Measurements from ENCODE around the gene ERMAP.

Gene ERMAP

DNA sequence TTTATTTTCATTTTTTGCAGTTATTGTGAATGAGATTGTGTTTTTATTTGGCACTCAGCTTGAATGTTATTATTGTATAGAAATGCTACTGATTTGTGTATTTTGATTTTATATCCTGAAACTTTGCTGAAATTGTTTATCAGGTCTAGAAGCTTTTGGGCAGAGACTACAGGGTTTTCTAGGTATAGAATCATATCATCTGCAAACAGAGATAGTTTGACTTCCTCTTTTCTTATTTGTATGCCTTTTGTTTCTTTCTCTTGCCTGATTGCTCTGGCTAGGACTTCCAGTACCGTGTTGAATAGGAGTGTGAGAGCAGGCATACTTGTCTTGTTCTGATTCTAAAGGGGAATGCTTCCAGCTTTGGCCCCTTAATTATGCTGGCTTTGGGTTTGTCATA lies 56.7 kb downstream of the ERMAP start:
- Mint-ChIP-seq H3K4me3 (no peak overlapping the region), H3K27me3 (peaks cover 14% of the 10 kb centered on the region), H3K4me1 (no peaks in the 10 kb centered on the region), H3K36me3 (ENCODE audit: insufficient read depth) (no peaks in the 10 kb centered on the region), H3K27ac (ENCODE audit: low read depth) (no peak overlapping the region), H3K9me3 (peaks cover 6% of the 10 kb centered on the region)
- DNase-seq (ENCODE audit: low spot score in 2 of 2) (no peak), ATAC-seq (replicated peaks; ENCODE audit: extremely low read depth, poor library complexity, severe bottlenecking) (no peak)

DNA sequence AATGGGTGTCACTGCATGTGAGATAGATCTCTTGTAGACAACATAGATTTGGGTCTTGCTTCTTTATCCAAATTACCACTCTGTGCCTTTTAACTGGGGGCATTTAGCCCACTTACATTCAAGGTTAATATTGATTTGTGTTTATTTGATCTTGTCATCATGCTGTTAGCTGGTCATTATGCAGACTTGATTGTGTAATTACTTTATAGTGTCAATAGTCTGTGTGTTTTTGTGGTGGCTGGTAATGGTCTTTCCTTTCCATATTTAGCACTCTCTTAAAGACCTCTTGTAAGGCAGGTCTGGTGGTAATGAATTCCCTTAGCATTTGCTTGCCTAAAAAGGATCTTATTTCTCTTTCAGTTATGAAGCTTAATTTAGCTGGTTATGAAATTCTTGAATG lies 59.1 kb downstream of the ERMAP start:
- H3K27me3 Mint-ChIP-seq, result peaks cover 14% of the 10 kb centered on the region
- no peaks in the 10 kb centered on the region for H3K36me3 Mint-ChIP-seq (ENCODE audit: insufficient read depth)
- no peaks in the 10 kb centered on the region for H3K4me1 Mint-ChIP-seq
- no peak overlapping the region for H3K27ac Mint-ChIP-seq (ENCODE audit: low read depth)
- H3K4me3 Mint-ChIP-seq, result no peak overlapping the region
- H3K9me3 Mint-ChIP-seq, result peaks cover 6% of the 10 kb centered on the region
- DNase-seq (ENCODE audit: low spot score in 2 of 2) (no peak), ATAC-seq (replicated peaks; ENCODE audit: extremely low read depth, poor library complexity, severe bottlenecking) (no peak)

DNA sequence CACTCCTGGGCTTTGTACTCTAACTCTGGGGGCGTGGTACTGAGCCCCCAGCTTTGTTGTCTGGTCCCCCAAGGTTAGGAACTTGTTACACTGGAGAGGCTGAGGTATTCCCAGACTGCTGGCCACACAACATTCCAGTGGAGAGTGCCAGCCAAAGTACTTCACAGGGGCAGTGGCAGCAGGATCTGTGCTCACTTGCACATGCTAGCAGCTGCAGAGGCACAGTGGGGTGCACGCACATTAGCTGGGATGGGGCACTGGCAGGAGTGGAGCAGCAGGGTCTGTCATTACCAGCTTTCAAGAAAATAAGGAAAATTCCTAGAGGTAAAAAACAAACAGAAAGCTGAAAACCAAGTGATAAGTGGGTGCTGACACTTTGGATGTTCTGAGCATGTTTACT lies 60.5 kb downstream of the ERMAP start:
- no peaks in the 10 kb centered on the region for H3K36me3 Mint-ChIP-seq (ENCODE audit: insufficient read depth)

DNA sequence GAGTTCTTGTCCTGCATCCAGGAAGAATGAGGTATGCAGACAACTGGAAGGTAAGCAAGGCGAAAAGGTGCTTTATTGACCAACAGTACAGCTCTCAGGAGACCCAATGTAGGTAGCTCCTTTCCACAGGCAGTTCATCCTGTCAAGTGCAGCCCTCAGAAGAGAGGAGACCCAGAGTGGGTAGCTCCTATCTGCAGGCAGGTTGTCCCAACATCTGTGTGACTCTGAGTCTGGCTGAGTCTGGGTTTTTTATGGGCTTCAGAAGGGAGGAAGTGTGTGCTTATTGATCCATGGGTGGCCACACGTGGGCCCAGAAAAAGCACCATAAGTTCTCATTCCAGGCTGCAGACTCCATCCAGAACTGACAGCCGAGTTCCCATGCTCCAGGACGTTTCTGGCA lies 63.5 kb downstream of the ERMAP start:
- Mint-ChIP-seq H3K4me3 (no peak overlapping the region), H3K9me3 (no peaks in the 10 kb centered on the region), H3K4me1 (no peaks in the 10 kb centered on the region), H3K27me3 (peaks cover 27% of the 10 kb centered on the region), H3K27ac (ENCODE audit: low read depth) (no peak overlapping the region), H3K36me3 (ENCODE audit: insufficient read depth) (no peaks in the 10 kb centered on the region)
- DNase-seq (ENCODE audit: low spot score in 2 of 2) (no peak), ATAC-seq (replicated peaks; ENCODE audit: extremely low read depth, poor library complexity, severe bottlenecking) (no peak)

More for the DNA sequence above, 60.5 kb downstream of the ERMAP start:
- Mint-ChIP-seq H3K4me3 (no peak overlapping the region), H3K27me3 (peaks cover 14% of the 10 kb centered on the region), H3K9me3 (peaks cover 6% of the 10 kb centered on the region), H3K27ac (ENCODE audit: low read depth) (no peak overlapping the region), H3K4me1 (no peaks in the 10 kb centered on the region)
- ATAC-seq (replicated peaks; ENCODE audit: extremely low read depth, poor library complexity, severe bottlenecking), result no peak
- DNase-seq (ENCODE audit: low spot score in 2 of 2), result no peak

DNA sequence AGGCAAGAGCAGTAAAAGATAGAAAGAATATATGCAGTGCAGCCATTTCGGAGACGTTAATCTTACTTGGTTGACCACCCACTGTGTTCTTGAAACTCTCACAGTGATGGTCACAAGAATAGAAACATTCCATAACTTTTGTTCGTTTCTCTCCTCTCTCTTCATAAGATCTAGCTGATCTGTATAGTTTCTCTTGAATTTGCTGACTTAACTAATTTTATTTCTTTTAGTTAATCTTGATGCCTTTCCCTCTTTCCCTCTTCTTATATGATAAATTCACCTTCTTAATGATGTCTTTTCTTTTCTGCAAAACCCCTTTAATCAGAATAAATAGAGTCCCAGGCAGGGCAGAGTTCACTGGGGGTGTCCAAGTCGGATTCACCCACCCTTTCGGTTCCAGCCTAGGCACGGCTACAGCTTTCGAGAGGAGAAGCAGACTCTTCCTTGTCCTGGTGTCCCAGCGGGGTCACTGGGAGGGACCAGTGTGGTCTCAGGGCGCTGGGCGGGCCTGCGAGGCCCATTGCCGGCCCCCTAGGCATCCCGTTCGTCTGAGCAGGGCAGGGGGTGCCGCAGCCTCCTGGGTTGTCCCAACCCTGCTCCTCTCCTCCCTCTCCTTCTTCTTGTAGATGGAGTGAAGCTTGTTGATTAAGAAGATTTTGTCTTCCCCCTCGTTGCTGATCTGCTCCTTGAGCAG lies 69.3 kb downstream of the ERMAP start:
- Mint-ChIP-seq H3K9me3 (no peaks in the 10 kb centered on the region), H3K27me3 (peaks cover 43% of the 10 kb centered on the region), H3K4me3 (no peak overlapping the region), H3K27ac (ENCODE audit: low read depth) (no peak overlapping the region), H3K4me1 (no peaks in the 10 kb centered on the region), H3K36me3 (ENCODE audit: insufficient read depth) (no peaks in the 10 kb centered on the region)
- DNase-seq (ENCODE audit: low spot score in 2 of 2), result no peak
- ATAC-seq (replicated peaks; ENCODE audit: extremely low read depth, poor library complexity, severe bottlenecking), result no peak

DNA sequence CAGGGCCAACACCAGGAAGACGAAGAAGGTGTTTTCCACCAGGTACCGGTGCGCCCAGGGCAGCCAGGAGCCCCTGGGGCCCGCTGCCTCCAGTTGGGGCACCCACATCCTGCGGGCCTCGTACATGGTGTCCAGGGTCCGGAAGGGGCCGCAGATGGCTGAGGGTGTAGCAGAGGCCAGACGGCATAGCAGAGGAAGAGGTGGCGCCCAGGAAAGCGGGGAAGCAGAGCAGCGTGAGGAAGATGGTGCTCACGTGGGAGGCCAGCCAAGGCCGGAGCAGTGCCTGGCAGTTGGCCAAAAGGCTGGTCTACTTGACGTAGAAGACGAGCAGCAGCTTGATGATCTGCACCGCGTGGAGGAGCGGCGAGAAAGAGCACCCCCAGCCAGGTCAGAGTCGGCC lies 69.9 kb downstream of the ERMAP start:
- H3K4me1 Mint-ChIP-seq, result no peaks in the 10 kb centered on the region
- H3K27ac Mint-ChIP-seq (ENCODE audit: low read depth), result no peak overlapping the region
- H3K27me3 Mint-ChIP-seq, result peaks cover 43% of the 10 kb centered on the region
- no peaks in the 10 kb centered on the region for H3K36me3 Mint-ChIP-seq (ENCODE audit: insufficient read depth)
- no peak overlapping the region for H3K4me3 Mint-ChIP-seq
- no peaks in the 10 kb centered on the region for H3K9me3 Mint-ChIP-seq
- DNase-seq (ENCODE audit: low spot score in 2 of 2) (no peak), ATAC-seq (replicated peaks; ENCODE audit: extremely low read depth, poor library complexity, severe bottlenecking) (no peak)

DNA sequence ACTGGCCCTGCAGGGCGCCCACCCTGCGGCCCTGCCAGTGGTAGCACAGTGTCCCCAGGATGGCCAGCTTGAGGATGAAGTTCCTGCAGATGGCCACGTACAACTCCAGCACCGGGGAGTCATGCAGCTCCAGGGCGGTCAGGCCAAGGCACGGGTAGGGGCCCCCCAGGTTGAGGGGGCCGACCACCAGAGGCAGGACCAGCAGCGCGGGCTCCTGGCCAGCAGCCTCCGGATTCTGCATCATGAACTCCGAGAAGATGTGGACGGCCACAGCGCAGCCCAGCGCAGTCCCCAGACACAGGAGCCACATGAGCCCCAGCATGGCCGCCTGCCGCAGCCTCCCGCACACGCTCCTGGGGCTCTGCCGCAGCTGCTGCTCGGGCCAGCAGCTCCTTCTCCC lies 70.4 kb downstream of the ERMAP start:
- ATAC-seq (replicated peaks; ENCODE audit: extremely low read depth, poor library complexity, severe bottlenecking) (no peak), DNase-seq (ENCODE audit: low spot score in 2 of 2) (no peak)
- H3K27me3 Mint-ChIP-seq, result peaks cover 43% of the 10 kb centered on the region
- no peak overlapping the region for H3K27ac Mint-ChIP-seq (ENCODE audit: low read depth)
- no peaks in the 10 kb centered on the region for H3K9me3 Mint-ChIP-seq
- no peaks in the 10 kb centered on the region for H3K4me1 Mint-ChIP-seq
- H3K36me3 Mint-ChIP-seq (ENCODE audit: insufficient read depth), result no peaks in the 10 kb centered on the region
- H3K4me3 Mint-ChIP-seq, result no peak overlapping the region

DNA sequence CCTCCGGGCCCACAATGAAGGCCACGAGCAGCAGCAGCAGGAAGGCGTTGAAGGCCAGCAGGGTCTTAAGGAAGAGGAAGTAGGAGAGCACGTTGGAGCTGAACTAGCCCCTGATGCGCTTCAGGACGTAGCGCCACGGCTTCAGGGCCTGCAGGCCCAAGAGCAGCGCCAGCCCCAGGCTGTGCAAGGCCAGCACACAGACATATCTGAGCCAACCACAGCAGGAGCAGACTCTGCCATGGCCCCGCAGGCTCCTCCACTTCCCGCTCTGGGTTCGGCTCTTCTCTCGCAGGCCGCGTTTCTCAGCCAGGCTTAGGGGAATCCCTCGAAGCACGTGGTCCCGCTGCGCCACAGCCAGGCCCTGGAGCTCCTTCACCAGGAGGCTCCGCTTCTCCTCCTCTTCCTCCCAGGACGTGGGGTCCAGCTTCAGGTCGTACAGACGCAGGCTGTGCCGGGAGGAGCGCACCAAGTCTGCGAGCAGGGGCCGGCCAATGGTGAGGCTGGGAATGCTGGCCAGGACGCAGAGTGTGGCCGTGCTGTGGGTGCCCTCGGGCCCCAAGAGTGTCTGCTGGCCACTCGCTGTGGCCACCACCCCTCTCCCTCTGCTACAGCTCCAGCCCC lies 71.2 kb downstream of the ERMAP start:
- Mint-ChIP-seq H3K4me3 (no peak overlapping the region), H3K27me3 (peaks cover 43% of the 10 kb centered on the region), H3K9me3 (no peaks in the 10 kb centered on the region), H3K4me1 (no peaks in the 10 kb centered on the region), H3K36me3 (ENCODE audit: insufficient read depth) (no peaks in the 10 kb centered on the region), H3K27ac (ENCODE audit: low read depth) (no peak overlapping the region)
- DNase-seq (ENCODE audit: low spot score in 2 of 2) (no peak), ATAC-seq (replicated peaks; ENCODE audit: extremely low read depth, poor library complexity, severe bottlenecking) (no peak)

DNA sequence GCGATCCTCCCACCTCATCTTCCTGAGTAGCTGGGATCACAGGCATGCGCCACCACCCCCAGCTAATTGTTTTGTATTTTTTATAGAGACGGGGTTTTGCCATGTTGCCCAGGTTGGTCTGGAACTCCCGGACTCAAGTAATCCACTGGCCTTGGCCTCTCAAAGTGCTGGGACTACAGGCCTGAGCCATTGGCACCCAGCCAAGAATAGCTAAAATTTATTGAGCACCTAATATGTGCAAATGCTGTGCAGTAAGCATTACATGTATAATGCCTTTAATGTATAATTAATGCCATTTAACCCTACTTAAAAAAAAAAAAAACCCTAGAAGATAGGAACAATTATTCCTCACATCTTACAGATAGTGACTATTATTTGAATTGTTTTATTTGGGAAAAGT lies 72.3 kb downstream of the ERMAP start:
- Mint-ChIP-seq H3K4me3 (no peak overlapping the region), H3K36me3 (ENCODE audit: insufficient read depth) (no peaks in the 10 kb centered on the region), H3K9me3 (no peaks in the 10 kb centered on the region), H3K27me3 (peaks cover 40% of the 10 kb centered on the region), H3K27ac (ENCODE audit: low read depth) (no peak overlapping the region), H3K4me1 (no peaks in the 10 kb centered on the region)
- DNase-seq (ENCODE audit: low spot score in 2 of 2) (no peak), ATAC-seq (replicated peaks; ENCODE audit: extremely low read depth, poor library complexity, severe bottlenecking) (no peak)

DNA sequence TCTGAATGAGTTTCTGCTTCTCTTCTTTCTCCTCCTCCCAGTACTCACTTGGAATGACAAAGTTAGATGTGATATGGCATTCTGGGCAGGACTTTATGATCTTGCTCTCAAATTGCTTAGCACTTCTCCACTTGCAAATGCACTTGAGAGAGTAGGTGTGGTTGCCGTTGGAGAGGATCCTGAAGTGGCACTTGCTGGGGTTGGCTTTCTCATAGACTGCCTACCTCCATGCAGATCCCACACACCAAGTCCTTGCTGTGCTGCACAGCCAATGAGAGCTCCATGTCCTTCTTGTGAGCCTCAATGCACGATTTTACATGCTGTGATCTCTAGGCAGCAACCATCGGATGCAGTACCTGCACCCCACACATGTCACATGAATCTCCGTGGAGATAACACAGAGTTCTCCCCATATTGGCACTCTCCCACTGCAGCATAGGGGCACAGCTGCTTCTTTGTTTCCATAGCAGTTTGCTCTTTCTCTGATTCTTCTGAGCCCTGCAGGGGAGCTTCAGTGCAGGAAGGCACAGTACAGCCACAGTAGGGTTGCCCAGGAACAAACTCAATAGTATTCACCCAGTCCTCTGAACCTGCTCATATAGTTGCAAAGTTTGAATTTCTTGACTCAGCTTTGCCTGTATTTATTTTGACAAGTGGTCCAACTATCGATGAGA lies 74.7 kb downstream of the ERMAP start:
- no peaks in the 10 kb centered on the region for H3K36me3 Mint-ChIP-seq (ENCODE audit: insufficient read depth)
- no peak overlapping the region for H3K4me3 Mint-ChIP-seq
- H3K27me3 Mint-ChIP-seq, result peaks cover 40% of the 10 kb centered on the region
- no peak for ATAC-seq (replicated peaks; ENCODE audit: extremely low read depth, poor library complexity, severe bottlenecking)
- H3K27ac Mint-ChIP-seq (ENCODE audit: low read depth), result no peak overlapping the region
- H3K4me1 Mint-ChIP-seq, result no peaks in the 10 kb centered on the region
- DNase-seq (ENCODE audit: low spot score in 2 of 2), result no peak
- H3K9me3 Mint-ChIP-seq, result no peaks in the 10 kb centered on the region

Data from central memory CD8-positive, alpha-beta T cell (primary cell).